GM20000 (cell line): ENCODE measurements around the gene TOLLIP.

Source experiments
- DNase-seq: peaks from one replicate; pipeline ENCODE4 v3.0.0; 2012; ENCODE audit warnings: low spot score
- CTCF ChIP-seq: IDR thresholded peaks from 2 replicates; pipeline ENCODE4 v1.5.1; 2012; ENCODE audit warnings: mild to moderate bottlenecking, control low read depth; ENCODE audit errors: extremely low read depth, missing control alignments

The TOLLIP gene

DNA sequence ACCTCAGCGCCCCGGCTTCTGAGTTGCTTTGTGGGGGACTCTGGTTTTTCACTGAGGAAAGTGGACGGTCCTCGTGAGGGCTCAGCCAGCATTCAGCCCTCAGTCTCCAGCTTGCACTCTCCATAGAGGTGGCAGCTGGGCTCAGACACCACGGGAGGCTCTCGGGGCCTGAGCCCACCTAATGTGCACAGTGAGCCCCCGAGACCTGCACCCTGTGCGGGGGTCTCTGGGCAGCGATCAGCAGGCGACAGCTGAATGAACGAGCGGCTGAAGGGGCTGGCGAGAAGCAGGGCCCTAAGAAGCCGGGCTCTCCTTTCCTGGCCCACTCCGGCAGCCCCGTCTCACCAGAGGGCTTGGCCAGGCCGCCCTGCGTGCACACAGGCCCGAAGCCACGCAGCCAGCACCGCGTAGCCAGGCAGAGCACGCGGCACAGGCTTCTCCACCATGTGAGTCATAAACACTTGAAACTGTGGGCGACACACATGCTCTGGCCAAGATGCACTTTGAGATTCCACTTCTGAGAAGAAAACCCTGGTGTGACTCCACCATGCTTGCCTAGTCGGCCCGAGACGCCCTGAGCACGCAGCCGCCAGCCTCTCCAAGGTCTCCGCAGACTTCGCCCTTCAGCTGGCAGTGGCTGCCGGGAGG is 28.0 kb downstream of the TOLLIP start:
- DNase-seq = no peak
- no peak for TF ChIP-seq CTCF

DNA sequence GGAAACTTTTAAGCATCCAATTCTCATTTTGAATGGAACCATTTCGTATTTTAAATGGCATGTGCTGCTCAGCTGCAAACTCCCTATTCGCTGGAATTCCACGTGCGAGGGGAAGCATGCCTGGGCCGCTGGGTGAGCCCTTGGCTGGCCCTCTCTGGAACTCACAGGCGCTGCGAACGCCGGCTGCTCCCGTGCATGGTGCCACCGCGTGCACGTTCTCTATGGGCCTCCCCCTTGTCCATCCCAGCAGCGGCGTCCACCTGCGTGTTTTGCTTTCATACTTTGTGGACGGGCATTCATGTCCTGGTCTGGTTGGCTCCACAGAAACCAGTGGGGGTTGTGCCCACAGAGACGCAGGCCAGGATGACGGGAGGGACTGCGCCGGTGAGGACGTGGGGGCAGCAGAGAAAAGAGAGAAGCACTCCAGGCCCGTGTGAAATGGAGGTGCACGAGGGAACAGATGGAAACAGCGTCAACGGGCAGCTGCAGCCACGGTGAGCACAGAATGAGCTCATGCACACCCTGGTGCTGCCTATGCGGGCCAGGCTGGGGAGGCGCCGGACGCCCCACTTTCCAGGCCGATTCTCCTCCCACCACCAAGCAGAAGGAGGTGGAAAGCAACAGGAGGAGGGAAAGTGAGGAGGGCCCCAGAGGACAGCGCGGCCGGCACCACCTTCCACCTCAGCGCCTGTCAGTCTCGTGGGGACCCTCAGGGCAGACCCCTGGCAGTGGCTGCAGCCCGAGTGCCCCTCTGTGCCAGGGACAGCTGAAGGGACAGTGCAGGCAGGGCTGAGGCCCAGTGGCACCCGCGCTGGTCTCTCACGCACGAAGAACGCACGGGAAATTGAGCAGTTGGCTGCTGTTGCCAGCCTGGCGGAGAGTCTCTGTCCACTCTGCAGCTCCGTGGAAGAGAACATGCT is 29.1 kb downstream of the TOLLIP start:
- DNase-seq = no peak
- TF ChIP-seq CTCF = no peak

- no peak for DNase-seq
- TF ChIP-seq CTCF = no peak
These were observed 29.8 kb downstream of the TOLLIP start for GRCh38 chr11:1279674-1280055.

DNA sequence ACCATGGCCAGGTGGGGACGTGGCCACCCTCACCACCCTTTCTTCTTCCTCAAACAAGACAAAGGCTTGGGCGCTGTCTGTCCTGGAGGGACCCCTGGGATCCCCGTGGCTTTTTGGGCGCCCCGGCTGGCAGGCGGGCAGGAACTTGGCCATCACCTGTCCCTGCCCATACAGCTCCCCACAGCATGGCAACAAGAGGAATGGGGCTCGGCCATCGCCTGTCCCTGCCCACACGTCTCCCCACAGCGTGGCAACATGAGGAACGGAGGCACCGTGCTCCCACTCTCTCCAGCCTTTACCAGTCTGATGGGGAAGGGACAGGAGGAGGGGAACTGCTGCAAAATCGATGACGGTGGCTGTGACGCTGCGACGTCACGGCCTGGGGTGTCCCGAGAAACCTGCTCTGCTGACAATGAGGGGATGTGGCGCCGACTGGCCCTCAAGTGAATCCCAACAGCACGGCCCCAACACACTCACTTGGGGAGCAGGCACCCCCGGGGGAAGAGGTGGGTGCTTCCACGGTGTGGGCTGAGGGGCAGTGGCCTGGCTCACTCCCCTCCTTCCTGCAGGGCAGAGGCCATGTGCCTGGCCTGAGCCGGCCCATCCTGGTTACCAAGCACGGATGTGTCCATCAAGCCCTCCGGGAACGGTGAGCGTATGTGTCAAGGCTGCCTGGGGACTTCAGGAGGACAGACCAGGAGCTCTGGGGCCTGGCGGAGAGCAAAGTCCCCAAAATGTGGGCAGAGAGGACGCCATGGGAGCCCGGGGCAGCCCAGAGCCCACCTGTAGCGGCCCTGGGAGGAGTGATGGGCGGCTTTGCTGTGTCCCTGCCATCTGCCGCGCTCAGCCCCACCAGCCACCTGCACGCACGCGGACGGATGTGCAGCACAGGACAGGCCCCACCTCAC is 30.4 kb downstream of the TOLLIP start:
- DNase-seq = no peak
- no peak for TF ChIP-seq CTCF

- DNase-seq = no peak
- no peak for TF ChIP-seq CTCF
These were observed 31.4 kb downstream of the TOLLIP start for GRCh38 chr11:1277936-1278512.

DNA sequence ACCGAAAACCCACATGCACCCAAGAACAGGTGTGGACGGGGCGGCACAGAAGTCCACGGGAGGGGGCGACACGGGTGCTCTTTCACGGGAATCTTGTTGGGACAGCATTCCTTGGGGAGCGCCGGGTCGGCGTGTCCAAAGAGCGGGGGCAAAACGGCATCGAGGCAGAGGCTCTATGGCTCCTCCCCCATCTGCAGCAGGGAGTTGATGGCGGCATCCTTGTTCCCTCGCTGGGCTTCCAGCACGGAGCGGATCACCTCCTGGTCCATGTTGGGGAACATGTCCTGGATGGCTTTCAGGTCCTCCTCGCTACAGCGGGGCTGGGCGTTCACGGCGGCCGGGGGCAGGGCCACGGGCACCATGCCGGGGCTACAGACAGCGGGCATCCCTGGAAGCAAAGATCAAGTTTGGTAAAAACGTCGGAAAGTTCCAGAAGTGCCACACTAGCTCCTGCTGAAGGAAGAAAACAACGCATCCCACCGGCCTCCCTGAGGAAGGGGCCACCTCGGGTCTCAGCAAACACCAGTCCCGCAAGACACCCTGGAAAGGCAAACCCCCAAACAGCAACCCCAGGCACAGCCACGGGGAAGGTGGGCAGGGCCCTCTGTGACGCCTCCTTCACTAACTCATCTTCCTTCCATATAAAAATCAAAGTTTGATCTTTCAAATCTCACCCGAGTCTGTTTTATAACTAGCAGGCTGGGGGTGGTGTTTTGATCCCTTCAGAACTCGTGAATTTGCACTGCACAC is 32.4 kb downstream of the TOLLIP start:
- DNase-seq = no peak
- no peak for TF ChIP-seq CTCF
